ENCODE results near the gene FBXO17.

- TF ChIP-seq CTCF (IDR thresholded peaks at IDR 0.05; ENCODE audit: low read depth, low read length, poor library complexity, severe bottlenecking) = no peak
- TF ChIP-seq EZH2phosphoT487 (IDR thresholded peaks at IDR 0.05; ENCODE audit: borderline replicate concordance, low read length) = no peak
Measured at GRCh38 chr19:38942471-38943181, 32.9 kb downstream of the FBXO17 start.
